Measurements from ENCODE around the gene TMEM50A. TPM values are rescaled to one million over a fixed set of nuclear protein-coding genes. Genes with fewer than 3 reads are reported as not detected.
"Not testable (repeated sequence)": the region's sequence is repeated elsewhere in the genome, so short reads cannot be mapped to it uniquely, and the experiment has no call there.

Gene TMEM50A
- total RNA-seq, 1 donor from 2014 or later = 152 TPM

GRCh38 chr1:25383875-25384274, 45.7 kb downstream of the TMEM50A start:
- DNase-seq (ENCODE audit: low read depth, low spot score) = not testable (repeated sequence)

- DNase-seq (ENCODE audit: low read depth, low spot score) = not testable (repeated sequence)
These were observed 49.0 kb downstream of the TMEM50A start for GRCh38 chr1:25387096-25387495.

GRCh38 chr1:25388691-25389090, 50.6 kb downstream of the TMEM50A start:
- not testable (repeated sequence) for DNase-seq (ENCODE audit: low read depth, low spot score)

- not testable (repeated sequence) for DNase-seq (ENCODE audit: low read depth, low spot score)
These were observed 51.6 kb downstream of the TMEM50A start for GRCh38 chr1:25389721-25390120.

- DNase-seq (ENCODE audit: low read depth, low spot score) = no peak
These were observed 54.7 kb downstream of the TMEM50A start for GRCh38 chr1:25392841-25393240.

- DNase-seq (ENCODE audit: low read depth, low spot score) = not testable (repeated sequence)
These were observed 59.4 kb downstream of the TMEM50A start for GRCh38 chr1:25397549-25397948.

GRCh38 chr1:25398079-25398478, 59.9 kb downstream of the TMEM50A start:
- DNase-seq (ENCODE audit: low read depth, low spot score) = not testable (repeated sequence)

GRCh38 chr1:25402947-25403803, 65.0 kb downstream of the TMEM50A start:
- not testable (repeated sequence) for DNase-seq (ENCODE audit: low read depth, low spot score)

GRCh38 chr1:25405731-25406305, 67.7 kb downstream of the TMEM50A start:
- not testable (repeated sequence) for DNase-seq (ENCODE audit: low read depth, low spot score)

- DNase-seq (ENCODE audit: low read depth, low spot score) = not testable (repeated sequence)
These were observed 71.7 kb downstream of the TMEM50A start for GRCh38 chr1:25409641-25410427.

Other genes with a start within 250 kb of the TMEM50A start
- gene SYF2, start 105.8 kb upstream of the TMEM50A start, total RNA-seq = 37.2 and 38.3 TPM in 2 replicates
- 64.6 and 233 TPM in 2 replicates for gene RSRP1, start 90.9 kb upstream of the TMEM50A start, total RNA-seq
- gene RHD, start 65.8 kb upstream of the TMEM50A start, total RNA-seq = not detected in 2 replicates
- 0.11 and 0.40 TPM in 2 replicates for gene RHCE, start 82.5 kb downstream of the TMEM50A start, total RNA-seq
- 17.8 and 19.1 TPM in 2 replicates for gene MACO1, start 92.6 kb downstream of the TMEM50A start, total RNA-seq
- gene LDLRAP1, start 205.3 kb downstream of the TMEM50A start, total RNA-seq = 13.1 and 16.4 TPM in 2 replicates

Measured in pulmonary artery endothelial cell (primary cell).